CD4-positive, alpha-beta T cell treated with Interleukin-2 at 100 ng/mL for 4 hours (primary cell): ENCODE measurements around the gene EP400.
"Not testable (repeated sequence)": the region's sequence is repeated elsewhere in the genome, so short reads cannot be mapped to it uniquely, and the experiment has no call there.

Source experiments
- DNase-seq: peaks from one replicate; pipeline ENCODE4 v3.0.0-alpha.2; 2020; ENCODE audit warnings: low spot score

Gene EP400

GRCh38 chr12:132085291-132085635 is 135.5 kb downstream of the EP400 start:
- peak; percentile 5 for DNase-seq

DNA sequence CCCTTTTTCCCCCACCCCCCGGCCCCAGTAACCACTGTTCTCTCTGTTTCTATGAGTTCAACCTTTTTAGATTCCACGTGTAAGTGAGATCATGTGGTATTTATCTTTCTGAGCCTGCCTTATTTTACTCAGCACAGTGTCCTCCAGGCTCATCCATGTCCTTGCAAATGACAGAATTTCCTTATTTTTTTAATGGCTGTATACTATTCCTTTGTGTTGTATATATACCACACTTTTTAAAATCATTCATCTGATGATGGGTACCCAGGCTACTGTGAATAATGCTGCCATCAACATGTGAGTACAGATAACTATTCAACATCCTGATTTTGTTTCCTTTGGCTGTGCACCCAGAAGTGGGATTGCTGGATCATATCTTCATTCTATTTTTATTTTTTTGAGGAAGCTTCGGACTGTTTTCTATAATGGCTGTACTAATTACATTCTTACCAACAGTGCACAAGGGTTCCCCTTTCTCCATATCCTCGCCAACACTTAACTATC is 139.7 kb downstream of the EP400 start:
- DNase-seq: no peak

- no peak for DNase-seq
These were observed 144.6 kb downstream of the EP400 start for GRCh38 chr12:132094269-132094891.

DNA sequence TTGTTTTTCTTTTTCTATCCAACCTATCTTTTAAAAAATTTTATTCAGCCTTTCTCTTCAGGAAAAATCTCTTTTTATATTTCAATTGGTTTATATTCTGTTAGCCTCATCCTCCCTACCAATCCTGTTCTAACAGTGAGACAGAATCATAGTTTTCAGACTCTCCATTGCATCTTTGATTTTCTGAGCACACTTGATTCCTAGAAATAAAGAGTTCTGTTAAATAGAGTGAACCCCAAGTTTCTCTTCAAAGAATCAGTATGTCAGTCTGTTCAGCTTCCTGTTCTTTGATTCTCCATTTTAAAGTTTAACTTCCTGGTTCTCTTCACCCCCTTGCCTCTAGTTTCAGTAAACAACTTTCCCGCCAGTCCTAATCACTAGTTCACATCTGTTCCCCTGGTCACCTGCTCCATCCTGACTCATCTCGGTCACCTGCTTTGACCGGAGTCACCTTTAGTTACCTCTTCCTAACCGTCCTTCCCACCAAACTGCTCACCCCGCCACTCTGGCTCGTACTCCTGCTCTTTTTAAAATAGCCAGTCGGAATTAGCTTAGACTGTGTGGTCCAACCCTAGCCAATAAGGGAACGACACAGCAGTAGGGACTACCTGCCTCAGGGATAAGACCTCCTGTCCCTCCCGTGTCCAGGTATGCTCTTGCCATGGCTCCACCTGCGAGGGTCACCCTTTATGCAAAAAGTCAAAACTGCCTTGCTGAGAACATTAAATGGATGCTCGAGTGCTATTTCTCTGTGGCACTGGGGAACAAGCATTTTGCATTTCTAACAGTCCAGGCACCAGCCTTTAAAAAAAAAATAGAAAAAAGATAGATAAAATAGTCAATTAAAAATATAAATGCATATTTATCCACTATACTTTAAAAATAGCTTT is 146.0 kb downstream of the EP400 start:
- peak; percentile 7 for DNase-seq

GRCh38 chr12:132099739-132100138 is 150.0 kb downstream of the EP400 start:
- DNase-seq: no peak

DNA sequence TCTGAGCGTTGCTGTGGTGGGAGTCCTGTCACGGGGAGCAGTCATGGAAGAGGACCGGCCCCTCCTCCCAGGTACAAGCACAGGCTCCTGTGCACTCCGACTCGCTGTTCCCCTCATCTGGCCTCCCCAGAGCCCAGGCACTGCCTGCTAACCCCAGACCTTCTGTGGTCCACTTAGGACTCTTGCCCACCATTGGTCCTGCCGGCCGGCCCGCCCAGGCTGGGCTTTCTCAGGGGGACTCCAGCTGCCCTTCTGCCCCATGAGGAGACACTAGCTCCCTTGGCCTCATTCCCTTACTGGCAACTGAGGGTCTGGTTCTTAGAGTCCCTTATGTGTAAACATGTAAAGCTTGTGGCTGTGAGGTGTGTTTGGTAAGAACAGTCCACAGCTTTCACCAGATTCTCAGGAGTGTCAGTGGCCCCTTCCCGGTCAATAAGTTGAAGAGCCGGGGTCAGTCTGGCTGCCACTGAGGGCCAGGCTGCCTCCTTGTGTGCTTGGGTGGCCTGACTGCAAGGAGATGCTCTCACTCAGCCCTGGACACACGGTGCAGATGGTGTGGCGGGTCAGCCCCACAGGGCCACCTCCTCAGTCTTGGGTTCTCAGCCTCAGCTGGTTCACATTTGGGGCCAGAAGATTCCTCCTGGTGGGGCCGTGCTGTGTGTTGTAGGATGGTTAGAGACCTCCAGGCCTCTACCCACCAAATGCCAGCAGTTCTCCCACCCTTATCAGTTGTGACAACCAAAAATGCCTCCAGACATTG is 150.7 kb downstream of the EP400 start:
- DNase-seq: no peak

DNA sequence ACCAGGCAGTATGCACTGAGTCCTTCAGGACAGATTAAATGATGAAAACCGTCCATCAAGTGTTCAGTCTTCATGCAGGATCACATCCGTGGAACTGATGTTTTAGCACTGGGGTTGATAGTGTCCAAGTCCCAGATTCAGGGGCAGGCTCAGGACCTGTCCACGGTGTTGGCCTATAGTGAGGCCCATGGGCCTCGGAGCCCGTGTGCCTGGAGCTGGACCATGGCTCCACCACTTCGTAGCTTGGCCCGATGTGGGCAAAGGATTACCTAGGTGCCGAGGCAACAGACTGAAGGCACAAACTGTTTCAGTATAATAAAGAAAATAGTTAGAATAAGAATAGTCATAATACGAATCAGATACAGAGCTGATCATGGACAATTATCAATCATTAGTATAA is 152.6 kb downstream of the EP400 start:
- DNase-seq: no peak

- DNase-seq: not testable (repeated sequence)
These were observed 153.3 kb downstream of the EP400 start for GRCh38 chr12:132103072-132103471.

DNA sequence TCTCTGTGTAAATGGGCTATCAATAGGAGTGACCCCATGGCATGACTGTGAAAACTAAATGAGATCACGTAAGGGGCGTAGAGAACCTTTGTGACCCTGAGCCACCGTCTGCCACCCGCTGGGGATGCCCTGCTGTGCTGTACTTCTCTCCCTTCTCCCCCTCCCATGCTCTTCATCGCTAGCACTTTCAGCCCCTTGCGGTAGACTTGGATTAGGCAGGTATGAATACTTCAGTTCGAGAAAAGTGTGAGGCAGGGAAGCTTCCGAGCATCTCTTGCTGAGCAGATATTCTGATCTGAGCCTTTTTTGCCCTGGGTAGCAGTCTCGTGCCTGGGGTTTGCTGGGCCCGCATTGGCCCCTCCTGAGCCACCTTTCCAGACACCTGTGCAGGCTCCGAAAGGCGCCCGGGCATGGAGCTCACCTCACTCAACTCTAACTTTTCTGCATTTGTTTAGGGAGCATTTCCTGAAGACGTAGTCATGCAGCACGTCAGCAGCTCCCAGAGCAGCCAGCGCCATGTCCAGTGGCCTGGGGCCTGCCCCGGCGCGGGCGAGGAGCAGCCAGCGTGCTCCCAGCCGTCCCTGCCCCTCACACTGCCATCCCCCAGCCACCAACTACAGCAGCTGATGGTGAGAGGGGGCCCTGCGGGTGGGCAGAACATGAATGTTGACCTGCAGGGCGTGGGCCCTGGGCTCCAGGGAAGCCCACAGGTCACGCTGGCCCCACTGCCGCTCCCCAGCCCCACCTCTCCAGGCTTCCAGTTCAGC is 154.0 kb downstream of the EP400 start:
- no peak for DNase-seq

GRCh38 chr12:132105467-132105866 is 155.7 kb downstream of the EP400 start:
- DNase-seq: no peak

GRCh38 chr12:132106921-132107320 is 157.2 kb downstream of the EP400 start:
- DNase-seq: no peak

DNA sequence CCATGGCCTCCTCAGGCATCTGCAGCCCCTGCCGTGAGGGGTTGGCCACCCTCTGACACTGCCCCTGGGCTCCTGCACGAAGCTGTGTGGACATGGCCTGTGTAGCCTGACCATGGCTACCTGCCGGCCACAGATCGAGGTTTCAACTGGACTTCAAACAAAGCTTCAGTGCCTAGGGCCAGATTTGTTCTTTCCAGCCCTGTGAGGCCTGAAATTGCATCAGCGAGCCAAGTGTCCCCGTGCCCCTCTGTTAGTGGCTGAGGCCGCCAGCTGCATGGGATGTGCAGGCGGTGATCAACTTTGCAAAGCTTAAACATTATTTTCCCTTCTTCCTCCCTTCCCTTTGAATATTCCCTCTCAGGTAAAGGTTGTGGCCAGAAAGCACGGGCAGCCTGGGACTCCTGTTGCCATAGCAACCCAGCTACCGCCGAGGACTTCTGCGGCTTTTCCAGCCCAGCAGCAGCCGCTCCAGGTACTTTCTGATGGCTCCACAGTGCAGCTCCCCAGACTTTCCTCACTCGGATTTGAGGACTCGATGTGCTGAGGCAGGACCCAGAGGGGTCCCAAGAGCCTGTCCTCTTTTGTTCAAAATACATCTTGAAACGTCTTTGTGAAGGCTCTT is 158.6 kb downstream of the EP400 start:
- no peak for DNase-seq

GRCh38 chr12:132109741-132110140 is 160.0 kb downstream of the EP400 start:
- DNase-seq: no peak

DNA sequence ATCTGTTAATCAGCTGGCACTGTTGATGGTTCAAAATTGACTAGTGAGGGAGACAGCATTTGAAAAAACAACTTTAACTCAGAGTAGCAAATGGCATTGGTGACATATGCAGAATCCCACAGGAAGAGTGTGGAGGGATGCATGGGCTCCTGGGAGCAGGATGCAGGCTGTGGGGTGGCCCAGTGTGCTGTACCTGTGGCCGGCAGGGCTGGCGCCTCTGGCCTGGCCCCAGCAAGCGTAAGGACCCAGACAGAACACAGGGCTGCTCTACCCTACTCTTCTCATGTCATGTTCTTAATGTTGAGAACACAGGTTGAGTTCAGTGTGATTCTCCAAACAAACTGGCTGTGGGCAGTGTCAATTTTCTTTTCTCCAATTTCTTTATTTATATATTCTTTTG is 160.9 kb downstream of the EP400 start:
- DNase-seq: no peak

DNA sequence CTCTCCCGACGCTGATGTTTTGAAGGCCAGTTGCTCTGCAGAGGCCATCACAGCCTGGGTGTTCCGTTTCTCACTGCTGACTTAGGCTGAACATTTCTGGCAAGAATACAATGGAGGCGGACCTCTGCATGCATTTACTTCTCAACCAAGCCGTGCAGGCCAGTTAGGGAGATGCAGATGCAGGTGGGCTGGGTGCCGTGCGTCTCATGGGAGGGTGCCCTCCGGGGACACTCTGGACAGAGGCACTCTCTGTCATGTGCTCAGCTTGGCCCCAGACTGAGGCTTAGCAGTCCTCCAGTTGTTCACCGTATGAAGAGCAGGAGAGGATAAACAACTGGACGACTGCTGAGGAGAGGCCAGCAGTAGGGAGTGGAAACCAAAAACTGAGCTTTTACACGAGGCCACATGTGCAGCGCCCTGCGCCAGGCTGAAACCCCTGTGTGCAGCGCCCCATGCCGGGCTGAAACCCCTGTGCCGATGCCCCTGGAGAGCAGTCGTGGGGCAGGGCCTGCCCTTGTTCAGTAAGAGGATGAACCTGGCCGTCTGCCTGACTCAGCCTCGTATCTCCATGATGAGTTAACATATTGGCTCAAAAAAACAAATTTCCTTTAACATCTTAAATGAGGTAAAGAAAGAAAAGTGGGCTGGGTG is 162.0 kb downstream of the EP400 start:
- DNase-seq: no peak

- DNase-seq: no peak
These were observed 164.9 kb downstream of the EP400 start for GRCh38 chr12:132114667-132115066.

DNA sequence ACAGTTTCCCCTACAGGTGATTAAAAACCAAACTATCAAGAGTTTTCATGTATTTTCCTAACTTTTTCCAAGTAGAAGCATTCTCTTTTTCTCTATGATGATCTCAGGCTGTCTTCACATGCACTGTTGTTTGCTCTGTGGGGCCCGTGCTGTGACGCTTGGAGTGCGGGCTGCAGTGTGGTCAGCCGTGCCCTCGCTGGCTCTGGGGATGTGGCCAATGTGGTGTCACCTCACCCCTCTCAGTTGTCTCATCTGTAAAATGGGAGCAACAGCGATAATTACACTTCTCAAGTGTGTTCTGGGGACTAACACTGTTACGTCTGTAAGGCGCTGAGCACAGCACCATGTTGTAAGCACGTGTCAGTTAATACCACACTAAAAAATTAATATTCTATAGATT is 165.8 kb downstream of the EP400 start:
- no peak for DNase-seq

GRCh38 chr12:132116709-132117557 is 167.2 kb downstream of the EP400 start:
- no peak for DNase-seq

GRCh38 chr12:132117558-132117875 is 167.8 kb downstream of the EP400 start:
- no peak for DNase-seq

DNA sequence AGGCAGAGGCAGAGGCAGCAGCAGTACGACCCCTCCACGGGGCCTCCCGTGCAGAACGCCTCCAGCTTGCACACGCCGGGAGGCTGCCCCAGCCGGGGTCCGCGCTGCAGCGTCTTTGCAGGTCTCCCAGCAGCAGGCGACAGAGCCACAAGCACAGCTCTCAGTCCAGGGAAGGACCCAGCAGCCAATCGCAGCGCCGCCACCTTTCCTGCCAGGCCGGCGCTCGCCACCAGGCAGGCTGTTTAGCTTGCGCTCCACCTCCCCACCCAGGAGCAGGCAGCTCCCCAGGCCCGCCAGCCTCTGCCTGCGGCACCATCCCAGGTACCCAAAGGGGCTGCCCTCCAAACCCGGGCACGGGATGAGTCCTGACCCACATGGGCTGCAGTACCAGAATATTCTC is 169.1 kb downstream of the EP400 start:
- DNase-seq: no peak
